BJ (cell line): Measurements from ENCODE around the gene PATL2. TPM values are rescaled to one million over a fixed set of nuclear protein-coding genes. Genes with fewer than 3 reads are reported as not detected.

Experiments used
- CTCF ChIA-PET: fragments of 350-600 bp; formaldehyde crosslinking; extraction: SDS; loops from one replicate; lab custom pipeline; 2021; ENCODE audit warnings: antibody characterized with exemption, inconsistent platforms; lab: Yijun Ruan, JAX
- POLR2A ChIA-PET: fragments of 300-600 bp; sonication (Branson Sonifier 250); formaldehyde crosslinking; extraction: SDS; loops from one replicate; lab custom pipeline; 2021; ENCODE audit warnings: antibody characterized with exemption; lab: Charles Lee
- DNase-seq: peaks from one replicate; pipeline ENCODE4 v3.0.0-alpha.2; 2011; ENCODE audit warnings: low read depth
- H3K27me3 ChIP-seq: 2 replicates; pipeline ENCODE4 v1.6.0; 2011; ENCODE audit warnings: low read length; ENCODE audit not compliant: control insufficient read depth, insufficient read depth
- H3K36me3 ChIP-seq: 2 replicates; pipeline ENCODE4 v1.5.1; 2011; ENCODE audit warnings: low read length; ENCODE audit not compliant: control insufficient read depth, insufficient read depth
- H3K4me3 ChIP-seq: 2 replicates; pipeline ENCODE4 v1.5.1; 2011; ENCODE audit warnings: low read depth, mild to moderate bottlenecking, control low read depth, low read length
- CTCF ChIP-seq: IDR thresholded peaks from 2 replicates; pipeline ENCODE4 v1.5.1; 2011; ENCODE audit warnings: low read depth, mild to moderate bottlenecking, control low read depth, inconsistent platforms, low read length, moderate library complexity; ENCODE audit not compliant: insufficient read depth
- polyA plus RNA-seq: library from polyadenylated mRNA; depleted of rRNA; stranded (reverse); fragments of >200 nt; gene quantifications from 2 replicates; pipeline ENCODE4 v1.2.3, GENCODE V29; 2011

The PATL2 gene
- polyA plus RNA-seq, 1 experiment: 0.12 TPM

DNA sequence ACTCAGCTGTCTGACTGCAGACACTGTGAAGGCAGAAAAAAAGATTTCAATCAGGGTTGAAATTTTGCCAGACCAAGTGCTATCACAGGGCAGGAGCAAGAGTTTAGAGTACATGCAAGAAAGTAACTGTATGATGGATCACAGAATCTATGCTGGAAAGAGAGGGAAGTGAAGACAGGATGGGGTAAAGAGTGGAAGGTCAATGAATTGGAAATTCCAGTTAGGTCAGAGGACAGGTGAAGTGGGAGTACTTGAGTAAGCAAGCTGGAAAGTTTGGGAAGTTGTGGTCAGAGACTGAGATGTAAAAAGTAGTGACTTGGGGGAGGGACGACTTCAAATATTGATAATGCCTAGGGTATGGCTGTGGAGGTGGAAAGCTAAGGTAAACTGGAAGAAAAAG is 54.8 kb downstream of the PATL2 start:
- CTCF ChIA-PET: interaction anchor here (1.2 kb wide), 2 partner anchors 78 to 82 kb away, joined by 3 to 5 read pairs; no protein-coding TSS in a partner anchor
- DNase-seq: no peak
- POLR2A ChIA-PET: no interaction called here
- peaks cover 4% of the 10 kb centered on the region for H3K36me3 ChIP-seq
- H3K27me3 ChIP-seq: no peaks in the 10 kb centered on the region
- TF ChIP-seq CTCF: no peak
- no peak overlapping the region for H3K4me3 ChIP-seq

GRCh38 chr15:44654858-44655257 is 56.3 kb downstream of the PATL2 start:
- ChIA-PET POLR2A (no interaction called here), CTCF (no interaction called here)
- Histone ChIP-seq H3K4me3 (no peak overlapping the region), H3K27me3 (no peaks in the 10 kb centered on the region), H3K36me3 (peaks cover 6% of the 10 kb centered on the region)
- no peak for DNase-seq
- no peak for TF ChIP-seq CTCF

DNA sequence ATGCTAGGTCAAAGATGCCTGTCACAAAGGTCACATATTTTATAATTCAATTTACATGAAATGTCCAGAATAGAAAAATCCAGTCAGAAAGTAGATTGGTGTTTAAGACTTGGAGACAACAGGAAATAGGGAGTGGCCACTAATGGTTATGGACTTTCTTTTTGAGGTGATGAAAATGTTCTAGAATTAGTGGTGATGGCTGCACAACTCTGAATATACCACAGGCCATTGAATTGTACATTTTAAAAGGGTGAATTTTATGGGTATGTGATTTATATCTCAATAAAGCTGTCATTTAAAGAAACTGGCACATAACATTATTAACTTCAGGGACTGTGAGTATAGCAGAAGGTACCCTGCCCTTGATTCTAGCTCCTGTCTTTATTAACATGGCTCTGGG is 63.5 kb downstream of the PATL2 start:
- Histone ChIP-seq H3K4me3 (no peak overlapping the region), H3K27me3 (no peaks in the 10 kb centered on the region), H3K36me3 (peaks cover 6% of the 10 kb centered on the region)
- DNase-seq: no peak
- ChIA-PET POLR2A (no interaction called here), CTCF (no interaction called here)
- no peak for TF ChIP-seq CTCF

DNA sequence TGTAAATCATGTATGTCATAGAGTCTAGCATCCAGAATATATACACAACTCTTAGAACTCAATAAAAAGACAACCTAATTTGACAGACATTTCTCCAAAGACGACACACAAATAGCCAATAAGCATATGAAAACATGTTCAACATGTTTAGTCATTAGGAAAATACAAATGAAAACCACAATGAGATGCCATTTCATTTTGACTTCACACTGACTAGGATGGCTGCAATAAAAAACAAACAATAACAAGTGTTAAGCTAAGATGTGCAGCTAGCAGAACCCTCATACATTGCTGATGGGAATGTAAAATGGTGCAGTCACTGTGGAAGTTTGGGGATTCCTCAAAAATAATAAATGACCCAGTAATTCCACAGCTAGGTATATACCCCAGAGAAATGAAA is 64.1 kb downstream of the PATL2 start:
- POLR2A ChIA-PET: no interaction called here
- Histone ChIP-seq H3K4me3 (no peak overlapping the region), H3K27me3 (no peaks in the 10 kb centered on the region), H3K36me3 (peaks cover 6% of the 10 kb centered on the region)
- no peak for DNase-seq
- CTCF ChIA-PET: no interaction called here
- no peak for TF ChIP-seq CTCF

GRCh38 chr15:44646460-44646859 is 64.7 kb downstream of the PATL2 start:
- Histone ChIP-seq H3K27me3 (no peaks in the 10 kb centered on the region), H3K4me3 (no peak overlapping the region), H3K36me3 (peaks cover 5% of the 10 kb centered on the region)
- TF ChIP-seq CTCF: no peak
- CTCF ChIA-PET: no interaction called here
- no peak for DNase-seq
- POLR2A ChIA-PET: no interaction called here
